ENCODE measurements around the gene PLCD1. TPM values are rescaled to one million over a fixed set of nuclear protein-coding genes. Genes with fewer than 3 reads are reported as not detected.

The PLCD1 gene
- total RNA-seq, 1 donor from 2014 or later, result 16.7 TPM

DNA sequence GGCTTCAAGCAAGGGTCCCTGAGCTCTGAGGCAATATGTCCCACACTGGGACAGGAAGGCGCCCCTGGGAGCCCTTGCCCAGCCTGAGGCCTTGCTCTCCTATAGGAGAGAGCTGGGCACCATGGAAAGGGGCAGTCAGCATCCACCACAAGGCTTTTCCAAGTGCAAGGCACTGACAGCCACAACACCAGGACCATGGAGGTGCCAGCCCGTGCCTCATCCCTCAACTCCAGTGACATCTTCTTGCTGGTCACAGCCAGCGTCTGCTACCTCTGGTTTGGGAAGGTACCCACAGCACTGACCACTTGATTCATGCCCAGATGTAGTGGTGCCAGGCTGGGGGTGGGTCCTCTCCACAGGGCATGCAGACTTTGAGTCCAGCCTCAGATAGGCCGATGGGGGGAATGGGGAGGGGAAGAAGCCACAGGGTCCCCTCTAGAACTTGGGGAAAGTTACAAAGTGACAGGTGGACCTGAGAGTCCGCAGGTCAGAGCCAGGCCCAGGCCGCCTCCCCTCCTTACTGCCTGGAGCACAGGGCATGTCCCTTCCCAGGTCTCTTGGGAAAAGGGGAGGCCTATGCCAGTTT, 27.1 kb downstream of the PLCD1 start:
- Mint-ChIP-seq H3K4me3 (ENCODE audit: unreplicated experiment) (no peak overlapping the region), H3K9me3 (ENCODE audit: unreplicated experiment) (no peaks in the 10 kb centered on the region), H3K4me1 (ENCODE audit: low read depth, unreplicated experiment) (peaks cover 5% of the 10 kb centered on the region), H3K27me3 (ENCODE audit: low read depth, unreplicated experiment) (peaks cover 4% of the 10 kb centered on the region), H3K36me3 (ENCODE audit: low read depth, unreplicated experiment) (no peaks in the 10 kb centered on the region), H3K27ac (ENCODE audit: unreplicated experiment) (no peak overlapping the region)
- DNase-seq (ENCODE audit: low read depth) (no peak), FAIRE-seq (no peak)
- Histone ChIP-seq H3K27me3 (ENCODE audit: insufficient read depth, low read length) (no peaks in the 10 kb centered on the region), H3K4me3 (ENCODE audit: insufficient read depth, low read depth, low read length) (no peak overlapping the region), H3K4me2 (ENCODE audit: low read length) (no peak overlapping the region), H3K36me3 (ENCODE audit: insufficient read depth, low read length) (no peaks in the 10 kb centered on the region), H3K9me3 (ENCODE audit: insufficient read depth, low read depth, low read length) (no peaks in the 10 kb centered on the region), H3K4me1 (ENCODE audit: insufficient read depth, low read length) (peaks cover 12% of the 10 kb centered on the region), H3K9ac (ENCODE audit: low read length) (no peak overlapping the region), H2AFZ (ENCODE audit: low read depth, low read length) (no peak overlapping the region), H4K20me1 (ENCODE audit: insufficient read depth, low read length) (peaks cover 6% of the 10 kb centered on the region), H3K79me2 (ENCODE audit: insufficient read depth, low read length) (no peaks in the 10 kb centered on the region), H3K27ac (ENCODE audit: low read depth, low read length) (no peak overlapping the region)
- TF ChIP-seq EZH2 (IDR thresholded peaks at IDR 0.05; ENCODE audit: insufficient read depth, low read length), result no peak
- no peak for TF ChIP-seq CTCF (IDR thresholded peaks at IDR 0.05; ENCODE audit: insufficient read depth, low read depth, low read length)

- no peaks in the 10 kb centered on the region for H3K27me3 ChIP-seq (ENCODE audit: insufficient read depth, low read length)
- no peak overlapping the region for H3K27ac ChIP-seq (ENCODE audit: low read depth, low read length)
- no peak overlapping the region for H3K4me3 ChIP-seq (ENCODE audit: insufficient read depth, low read depth, low read length)
- Mint-ChIP-seq H3K27me3 (ENCODE audit: low read depth, unreplicated experiment) (peaks cover 4% of the 10 kb centered on the region), H3K4me1 (ENCODE audit: low read depth, unreplicated experiment) (peaks cover 5% of the 10 kb centered on the region), H3K4me3 (ENCODE audit: unreplicated experiment) (no peak overlapping the region), H3K27ac (ENCODE audit: unreplicated experiment) (no peak overlapping the region), H3K36me3 (ENCODE audit: low read depth, unreplicated experiment) (no peaks in the 10 kb centered on the region), H3K9me3 (ENCODE audit: unreplicated experiment) (no peaks in the 10 kb centered on the region)
- no peak overlapping the region for H3K4me2 ChIP-seq (ENCODE audit: low read length)
- no peak overlapping the region for H2AFZ ChIP-seq (ENCODE audit: low read depth, low read length)
- no peaks in the 10 kb centered on the region for H3K9me3 ChIP-seq (ENCODE audit: insufficient read depth, low read depth, low read length)
- FAIRE-seq, result no peak
- no peak for DNase-seq (ENCODE audit: low read depth)
- H3K9ac ChIP-seq (ENCODE audit: low read length), result no peak overlapping the region
- H3K4me1 ChIP-seq (ENCODE audit: insufficient read depth, low read length), result peaks cover 12% of the 10 kb centered on the region
- TF ChIP-seq EZH2 (IDR thresholded peaks at IDR 0.05; ENCODE audit: insufficient read depth, low read length) (no peak), CTCF (IDR thresholded peaks at IDR 0.05; ENCODE audit: insufficient read depth, low read depth, low read length) (no peak)
- no peaks in the 10 kb centered on the region for H3K79me2 ChIP-seq (ENCODE audit: insufficient read depth, low read length)
- peaks cover 6% of the 10 kb centered on the region for H4K20me1 ChIP-seq (ENCODE audit: insufficient read depth, low read length)
- no peaks in the 10 kb centered on the region for H3K36me3 ChIP-seq (ENCODE audit: insufficient read depth, low read length)
Observed at GRCh38 chr3:38001456-38002081, 27.9 kb downstream of the PLCD1 start.

- Histone ChIP-seq H3K79me2 (ENCODE audit: insufficient read depth, low read length) (no peaks in the 10 kb centered on the region), H3K4me1 (ENCODE audit: insufficient read depth, low read length) (peaks cover 12% of the 10 kb centered on the region), H3K27me3 (ENCODE audit: insufficient read depth, low read length) (no peaks in the 10 kb centered on the region), H4K20me1 (ENCODE audit: insufficient read depth, low read length) (peaks cover 6% of the 10 kb centered on the region), H3K27ac (ENCODE audit: low read depth, low read length) (no peak overlapping the region), H3K4me3 (ENCODE audit: insufficient read depth, low read depth, low read length) (no peak overlapping the region), H3K9me3 (ENCODE audit: insufficient read depth, low read depth, low read length) (no peaks in the 10 kb centered on the region), H2AFZ (ENCODE audit: low read depth, low read length) (no peak overlapping the region), H3K4me2 (ENCODE audit: low read length) (no peak overlapping the region), H3K36me3 (ENCODE audit: insufficient read depth, low read length) (no peaks in the 10 kb centered on the region), H3K9ac (ENCODE audit: low read length) (no peak overlapping the region)
- H3K4me3 Mint-ChIP-seq (ENCODE audit: unreplicated experiment), result no peak overlapping the region
- TF ChIP-seq CTCF (IDR thresholded peaks at IDR 0.05; ENCODE audit: insufficient read depth, low read depth, low read length), result no peak
- TF ChIP-seq EZH2 (IDR thresholded peaks at IDR 0.05; ENCODE audit: insufficient read depth, low read length), result no peak
- no peaks in the 10 kb centered on the region for H3K9me3 Mint-ChIP-seq (ENCODE audit: unreplicated experiment)
- H3K27me3 Mint-ChIP-seq (ENCODE audit: low read depth, unreplicated experiment), result peaks cover 4% of the 10 kb centered on the region
- no peak overlapping the region for H3K27ac Mint-ChIP-seq (ENCODE audit: unreplicated experiment)
- H3K4me1 Mint-ChIP-seq (ENCODE audit: low read depth, unreplicated experiment), result peaks cover 5% of the 10 kb centered on the region
- H3K36me3 Mint-ChIP-seq (ENCODE audit: low read depth, unreplicated experiment), result no peaks in the 10 kb centered on the region
- DNase-seq (ENCODE audit: low read depth), result no peak
- FAIRE-seq, result no peak
Observed at GRCh38 chr3:38000965-38001455, 28.4 kb downstream of the PLCD1 start.
